WTC11 (cell line): ENCODE measurements around the gene SND1. TPM values are rescaled to one million over a fixed set of nuclear protein-coding genes. Genes with fewer than 3 reads are reported as not detected.

Source experiments
- ATAC-seq: fragments of 200-7000 bp; cut with Tn5 transposase; 2 replicates; pipeline ENCODE4 v1.10.0; 2021; ENCODE audit warnings: mild to moderate bottlenecking, moderate library complexity
- CTCF ChIA-PET: fragments of 300-600 bp; sonication (Branson Sonifier 250); formaldehyde crosslinking; loops from one replicate; lab custom pipeline; 2021; ENCODE audit warnings: antibody characterized with exemption; lab: Charles Lee
- POLR2A ChIA-PET: fragments of 350-600 bp; sonication (Branson Sonifier 250); formaldehyde crosslinking; loops from one replicate; lab custom pipeline; 2021; ENCODE audit warnings: antibody characterized with exemption; lab: Charles Lee
- DNase-seq: peaks from one replicate; pipeline ENCODE4 v3.0.0; 2021; ENCODE audit warnings: low spot score
- H3K27ac Mint-ChIP-seq: 2 replicates; pipeline ENCODE4 v1.8.0; 2021; ENCODE audit warnings: mixed read lengths
- H3K27me3 Mint-ChIP-seq: 2 replicates; pipeline ENCODE4 v1.8.0; 2021; ENCODE audit warnings: low read depth, mild to moderate bottlenecking, moderate library complexity, mixed read lengths
- H3K36me3 Mint-ChIP-seq: 2 replicates; pipeline ENCODE4 v1.8.0; 2021; ENCODE audit warnings: mixed read lengths
- H3K4me1 Mint-ChIP-seq: 2 replicates; pipeline ENCODE4 v1.8.0; 2022; ENCODE audit warnings: mixed read lengths
- H3K4me3 Mint-ChIP-seq: 2 replicates; pipeline ENCODE4 v1.8.0; 2021; ENCODE audit warnings: mild to moderate bottlenecking, moderate library complexity, mixed read lengths
- H3K9me3 Mint-ChIP-seq: 2 replicates; pipeline ENCODE4 v1.8.0; 2021; ENCODE audit warnings: mixed read lengths
- ETV6 ChIP-seq: sonication (generic); formaldehyde crosslinking; IDR thresholded peaks from 2 replicates; pipeline ENCODE4 v1.8.1; 2022; ENCODE audit warnings: mild to moderate bottlenecking, missing genetic modification reagents
- FOXP1 ChIP-seq: sonication (generic); formaldehyde crosslinking; IDR thresholded peaks from 2 replicates; pipeline ENCODE4 v1.8.0; 2022; ENCODE audit warnings: missing genetic modification reagents, mild to moderate bottlenecking, moderate library complexity, borderline replicate concordance
- IRF2 ChIP-seq: sonication (generic); formaldehyde crosslinking; IDR thresholded peaks from 2 replicates; pipeline ENCODE4 v1.8.0; 2022; ENCODE audit warnings: low read depth, missing genetic modification reagents, borderline replicate concordance
- KAT7 ChIP-seq: sonication (generic); formaldehyde crosslinking; IDR thresholded peaks from 2 replicates; pipeline ENCODE4 v1.8.1; 2023; ENCODE audit warnings: missing genetic modification reagents, mild to moderate bottlenecking, borderline replicate concordance
- ZBTB21 ChIP-seq: sonication (generic); formaldehyde crosslinking; IDR thresholded peaks from 2 replicates; pipeline ENCODE4 v1.8.1; 2023; ENCODE audit warnings: mild to moderate bottlenecking, missing genetic modification reagents, borderline replicate concordance
- ZNF263 ChIP-seq: sonication (generic); formaldehyde crosslinking; IDR thresholded peaks from 2 replicates; pipeline ENCODE4 v1.8.1; 2022; ENCODE audit warnings: low read depth, mild to moderate bottlenecking, moderate library complexity, missing genetic modification reagents
- ZNF416 ChIP-seq: fragments of 250-450 bp; sonication (Bioruptor Pico); IDR thresholded peaks from 2 replicates; pipeline ENCODE4 v1.9.0; 2021; ENCODE audit warnings: mild to moderate bottlenecking, inconsistent platforms
- total RNA-seq: library from RNA; stranded (reverse); gene quantifications from 3 replicates; pipeline ENCODE4 v1.2.3, GENCODE V29; 2021
- TF ChIP-seq, protein P1 (sequence below): sonication (generic); formaldehyde crosslinking; conservative IDR thresholded peaks from 2 replicates; pipeline ENCODE4 v1.8.1; 2023; ENCODE audit warnings: mild to moderate bottlenecking, low read depth, missing genetic modification reagents, moderate library complexity
- TF ChIP-seq, protein P2 (sequence below): fragments of 250-450 bp; sonication (Bioruptor Pico); IDR thresholded peaks from 2 replicates; pipeline ENCODE4 v1.9.0; 2021; ENCODE audit warnings: mild to moderate bottlenecking, borderline replicate concordance
- TF ChIP-seq, protein P3 (sequence below): sonication (generic); formaldehyde crosslinking; IDR thresholded peaks from 2 replicates; pipeline ENCODE4 v1.8.1; 2022; ENCODE audit warnings: missing genetic modification reagents, borderline replicate concordance
- TF ChIP-seq, protein P4 (sequence below): sonication (generic); formaldehyde crosslinking; IDR thresholded peaks from 2 replicates; pipeline ENCODE4 v1.8.0; 2022; ENCODE audit warnings: mild to moderate bottlenecking, missing genetic modification reagents
- TF ChIP-seq, protein P5 (sequence below): sonication (generic); formaldehyde crosslinking; IDR thresholded peaks from 2 replicates; pipeline ENCODE4 v1.8.1; 2022; ENCODE audit warnings: mild to moderate bottlenecking, missing genetic modification reagents, moderate library complexity, borderline replicate concordance
- TF ChIP-seq, protein P6 (sequence below): sonication (generic); formaldehyde crosslinking; IDR thresholded peaks from 2 replicates; pipeline ENCODE4 v1.8.0; 2022; ENCODE audit warnings: mild to moderate bottlenecking, missing genetic modification reagents
- TF ChIP-seq, protein P7 (sequence below): sonication (generic); formaldehyde crosslinking; IDR thresholded peaks from 2 replicates; pipeline ENCODE4 v1.8.1; 2022; ENCODE audit warnings: low read depth, missing genetic modification reagents, borderline replicate concordance
- TF ChIP-seq, protein P8 (sequence below): sonication (generic); formaldehyde crosslinking; IDR thresholded peaks from 2 replicates; pipeline ENCODE4 v1.8.0; 2022; ENCODE audit warnings: mild to moderate bottlenecking, missing genetic modification reagents

Gene SND1
- total RNA-seq, 1 experiment from 2014 or later = 261 TPM

DNA sequence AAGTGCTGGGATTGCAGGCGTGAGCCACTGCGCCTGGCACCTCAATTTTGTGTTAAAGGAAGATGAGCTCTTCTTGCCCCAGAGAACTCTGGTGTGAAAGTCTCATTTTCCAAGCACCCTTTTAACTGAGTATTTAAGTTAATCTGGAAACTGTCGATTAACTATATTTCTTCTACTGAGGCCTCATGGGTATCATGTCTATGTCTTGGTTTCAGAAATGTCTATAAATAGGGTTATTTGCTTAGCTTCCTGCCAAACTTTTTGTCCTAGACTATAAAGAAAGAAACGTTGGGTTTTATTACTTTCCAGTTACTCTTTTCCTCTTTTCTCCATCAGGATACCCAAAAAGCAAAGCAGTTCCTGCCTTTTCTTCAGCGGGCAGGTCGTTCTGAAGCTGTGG is 276.9 kb downstream of the SND1 start (continued):
- no peak for TF ChIP-seq ETV6
- TF ChIP-seq, protein P1, sequence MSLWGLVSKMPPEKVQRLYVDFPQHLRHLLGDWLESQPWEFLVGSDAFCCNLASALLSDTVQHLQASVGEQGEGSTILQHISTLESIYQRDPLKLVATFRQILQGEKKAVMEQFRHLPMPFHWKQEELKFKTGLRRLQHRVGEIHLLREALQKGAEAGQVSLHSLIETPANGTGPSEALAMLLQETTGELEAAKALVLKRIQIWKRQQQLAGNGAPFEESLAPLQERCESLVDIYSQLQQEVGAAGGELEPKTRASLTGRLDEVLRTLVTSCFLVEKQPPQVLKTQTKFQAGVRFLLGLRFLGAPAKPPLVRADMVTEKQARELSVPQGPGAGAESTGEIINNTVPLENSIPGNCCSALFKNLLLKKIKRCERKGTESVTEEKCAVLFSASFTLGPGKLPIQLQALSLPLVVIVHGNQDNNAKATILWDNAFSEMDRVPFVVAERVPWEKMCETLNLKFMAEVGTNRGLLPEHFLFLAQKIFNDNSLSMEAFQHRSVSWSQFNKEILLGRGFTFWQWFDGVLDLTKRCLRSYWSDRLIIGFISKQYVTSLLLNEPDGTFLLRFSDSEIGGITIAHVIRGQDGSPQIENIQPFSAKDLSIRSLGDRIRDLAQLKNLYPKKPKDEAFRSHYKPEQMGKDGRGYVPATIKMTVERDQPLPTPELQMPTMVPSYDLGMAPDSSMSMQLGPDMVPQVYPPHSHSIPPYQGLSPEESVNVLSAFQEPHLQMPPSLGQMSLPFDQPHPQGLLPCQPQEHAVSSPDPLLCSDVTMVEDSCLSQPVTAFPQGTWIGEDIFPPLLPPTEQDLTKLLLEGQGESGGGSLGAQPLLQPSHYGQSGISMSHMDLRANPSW (CRISPR knock-in tag) = no peak

DNA sequence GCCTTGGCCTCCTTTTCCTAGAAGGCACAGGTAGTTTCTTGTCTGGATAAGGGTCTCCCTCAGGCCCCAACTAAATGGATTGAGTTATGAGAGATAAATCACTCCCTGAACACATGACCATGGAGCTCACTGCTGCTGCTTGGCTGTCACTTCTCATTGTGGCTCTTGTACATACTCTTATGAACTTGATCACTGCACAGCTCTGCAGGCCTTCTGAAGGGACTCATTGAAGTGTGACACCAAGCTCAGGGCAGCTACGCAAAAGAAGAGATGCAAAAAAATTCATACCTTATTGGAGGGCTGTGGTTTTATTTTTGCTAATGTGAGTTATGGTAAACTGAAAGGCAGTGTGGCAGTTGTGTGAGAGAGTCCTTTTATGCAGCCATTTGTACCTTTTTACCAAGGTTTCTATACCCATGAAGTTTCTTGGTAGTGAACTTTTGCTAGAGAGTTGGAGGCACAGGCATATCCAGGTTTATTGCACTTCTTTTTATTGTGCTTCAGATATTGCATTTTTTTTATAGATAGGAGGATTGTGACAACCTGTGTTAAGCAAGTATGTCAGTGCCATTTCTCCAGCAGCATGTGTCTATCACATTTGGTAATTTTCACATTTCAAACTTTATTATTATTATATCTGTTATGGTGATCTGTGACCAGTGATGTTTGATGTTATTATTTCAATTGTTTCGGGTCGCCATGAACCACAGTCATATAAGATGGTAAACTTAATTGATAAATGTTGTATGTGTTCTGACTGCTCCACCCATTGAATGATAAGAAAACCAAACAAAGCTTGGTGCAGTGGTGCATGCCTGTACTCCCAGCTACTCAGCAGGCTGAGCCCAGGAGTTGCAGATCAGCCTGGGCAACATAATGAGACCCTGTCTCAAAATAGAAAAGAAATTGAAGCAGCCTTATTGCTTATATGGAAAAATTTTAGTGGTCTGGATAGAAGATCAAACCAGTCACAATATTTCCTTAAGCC is 278.6 kb downstream of the SND1 start:
- ATAC-seq (no peak), DNase-seq (no peak)
- CTCF ChIA-PET = interaction anchor here (1.3 kb wide), 1 partner anchor 13 kb away, joined by 3 read pairs; no protein-coding TSS in a partner anchor
- H3K4me3 Mint-ChIP-seq = no peak overlapping the region
- peaks cover 29% of the 10 kb centered on the region for H3K36me3 Mint-ChIP-seq
- POLR2A ChIA-PET = no interaction called here
- no peak for TF ChIP-seq ZBTB21
- no peak for TF ChIP-seq ZNF416
- TF ChIP-seq, protein P2, sequence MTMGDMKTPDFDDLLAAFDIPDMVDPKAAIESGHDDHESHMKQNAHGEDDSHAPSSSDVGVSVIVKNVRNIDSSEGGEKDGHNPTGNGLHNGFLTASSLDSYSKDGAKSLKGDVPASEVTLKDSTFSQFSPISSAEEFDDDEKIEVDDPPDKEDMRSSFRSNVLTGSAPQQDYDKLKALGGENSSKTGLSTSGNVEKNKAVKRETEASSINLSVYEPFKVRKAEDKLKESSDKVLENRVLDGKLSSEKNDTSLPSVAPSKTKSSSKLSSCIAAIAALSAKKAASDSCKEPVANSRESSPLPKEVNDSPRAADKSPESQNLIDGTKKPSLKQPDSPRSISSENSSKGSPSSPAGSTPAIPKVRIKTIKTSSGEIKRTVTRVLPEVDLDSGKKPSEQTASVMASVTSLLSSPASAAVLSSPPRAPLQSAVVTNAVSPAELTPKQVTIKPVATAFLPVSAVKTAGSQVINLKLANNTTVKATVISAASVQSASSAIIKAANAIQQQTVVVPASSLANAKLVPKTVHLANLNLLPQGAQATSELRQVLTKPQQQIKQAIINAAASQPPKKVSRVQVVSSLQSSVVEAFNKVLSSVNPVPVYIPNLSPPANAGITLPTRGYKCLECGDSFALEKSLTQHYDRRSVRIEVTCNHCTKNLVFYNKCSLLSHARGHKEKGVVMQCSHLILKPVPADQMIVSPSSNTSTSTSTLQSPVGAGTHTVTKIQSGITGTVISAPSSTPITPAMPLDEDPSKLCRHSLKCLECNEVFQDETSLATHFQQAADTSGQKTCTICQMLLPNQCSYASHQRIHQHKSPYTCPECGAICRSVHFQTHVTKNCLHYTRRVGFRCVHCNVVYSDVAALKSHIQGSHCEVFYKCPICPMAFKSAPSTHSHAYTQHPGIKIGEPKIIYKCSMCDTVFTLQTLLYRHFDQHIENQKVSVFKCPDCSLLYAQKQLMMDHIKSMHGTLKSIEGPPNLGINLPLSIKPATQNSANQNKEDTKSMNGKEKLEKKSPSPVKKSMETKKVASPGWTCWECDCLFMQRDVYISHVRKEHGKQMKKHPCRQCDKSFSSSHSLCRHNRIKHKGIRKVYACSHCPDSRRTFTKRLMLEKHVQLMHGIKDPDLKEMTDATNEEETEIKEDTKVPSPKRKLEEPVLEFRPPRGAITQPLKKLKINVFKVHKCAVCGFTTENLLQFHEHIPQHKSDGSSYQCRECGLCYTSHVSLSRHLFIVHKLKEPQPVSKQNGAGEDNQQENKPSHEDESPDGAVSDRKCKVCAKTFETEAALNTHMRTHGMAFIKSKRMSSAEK (CRISPR knock-in tag) = no peak
- no peak for TF ChIP-seq IRF2 (CRISPR knock-in tag)
- TF ChIP-seq, protein P3, sequence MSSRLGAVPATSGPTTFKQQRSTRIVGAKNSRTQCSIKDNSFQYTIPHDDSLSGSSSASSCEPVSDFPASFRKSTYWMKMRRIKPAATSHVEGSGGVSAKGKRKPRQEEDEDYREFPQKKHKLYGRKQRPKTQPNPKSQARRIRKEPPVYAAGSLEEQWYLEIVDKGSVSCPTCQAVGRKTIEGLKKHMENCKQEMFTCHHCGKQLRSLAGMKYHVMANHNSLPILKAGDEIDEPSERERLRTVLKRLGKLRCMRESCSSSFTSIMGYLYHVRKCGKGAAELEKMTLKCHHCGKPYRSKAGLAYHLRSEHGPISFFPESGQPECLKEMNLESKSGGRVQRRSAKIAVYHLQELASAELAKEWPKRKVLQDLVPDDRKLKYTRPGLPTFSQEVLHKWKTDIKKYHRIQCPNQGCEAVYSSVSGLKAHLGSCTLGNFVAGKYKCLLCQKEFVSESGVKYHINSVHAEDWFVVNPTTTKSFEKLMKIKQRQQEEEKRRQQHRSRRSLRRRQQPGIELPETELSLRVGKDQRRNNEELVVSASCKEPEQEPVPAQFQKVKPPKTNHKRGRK = no peak
- TF ChIP-seq, protein P4, sequence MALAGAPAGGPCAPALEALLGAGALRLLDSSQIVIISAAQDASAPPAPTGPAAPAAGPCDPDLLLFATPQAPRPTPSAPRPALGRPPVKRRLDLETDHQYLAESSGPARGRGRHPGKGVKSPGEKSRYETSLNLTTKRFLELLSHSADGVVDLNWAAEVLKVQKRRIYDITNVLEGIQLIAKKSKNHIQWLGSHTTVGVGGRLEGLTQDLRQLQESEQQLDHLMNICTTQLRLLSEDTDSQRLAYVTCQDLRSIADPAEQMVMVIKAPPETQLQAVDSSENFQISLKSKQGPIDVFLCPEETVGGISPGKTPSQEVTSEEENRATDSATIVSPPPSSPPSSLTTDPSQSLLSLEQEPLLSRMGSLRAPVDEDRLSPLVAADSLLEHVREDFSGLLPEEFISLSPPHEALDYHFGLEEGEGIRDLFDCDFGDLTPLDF = no peak
- no peak for TF ChIP-seq ZNF263 (CRISPR knock-in tag)
- no peak for TF ChIP-seq KAT7 (CRISPR knock-in tag)
- TF ChIP-seq, protein P5, sequence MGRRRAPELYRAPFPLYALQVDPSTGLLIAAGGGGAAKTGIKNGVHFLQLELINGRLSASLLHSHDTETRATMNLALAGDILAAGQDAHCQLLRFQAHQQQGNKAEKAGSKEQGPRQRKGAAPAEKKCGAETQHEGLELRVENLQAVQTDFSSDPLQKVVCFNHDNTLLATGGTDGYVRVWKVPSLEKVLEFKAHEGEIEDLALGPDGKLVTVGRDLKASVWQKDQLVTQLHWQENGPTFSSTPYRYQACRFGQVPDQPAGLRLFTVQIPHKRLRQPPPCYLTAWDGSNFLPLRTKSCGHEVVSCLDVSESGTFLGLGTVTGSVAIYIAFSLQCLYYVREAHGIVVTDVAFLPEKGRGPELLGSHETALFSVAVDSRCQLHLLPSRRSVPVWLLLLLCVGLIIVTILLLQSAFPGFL (CRISPR knock-in tag) = no peak
- TF ChIP-seq, protein P6, sequence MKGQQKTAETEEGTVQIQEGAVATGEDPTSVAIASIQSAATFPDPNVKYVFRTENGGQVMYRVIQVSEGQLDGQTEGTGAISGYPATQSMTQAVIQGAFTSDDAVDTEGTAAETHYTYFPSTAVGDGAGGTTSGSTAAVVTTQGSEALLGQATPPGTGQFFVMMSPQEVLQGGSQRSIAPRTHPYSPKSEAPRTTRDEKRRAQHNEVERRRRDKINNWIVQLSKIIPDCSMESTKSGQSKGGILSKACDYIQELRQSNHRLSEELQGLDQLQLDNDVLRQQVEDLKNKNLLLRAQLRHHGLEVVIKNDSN = no peak
- TF ChIP-seq FOXP1 (CRISPR knock-in tag) = no peak
- TF ChIP-seq, protein P7, sequence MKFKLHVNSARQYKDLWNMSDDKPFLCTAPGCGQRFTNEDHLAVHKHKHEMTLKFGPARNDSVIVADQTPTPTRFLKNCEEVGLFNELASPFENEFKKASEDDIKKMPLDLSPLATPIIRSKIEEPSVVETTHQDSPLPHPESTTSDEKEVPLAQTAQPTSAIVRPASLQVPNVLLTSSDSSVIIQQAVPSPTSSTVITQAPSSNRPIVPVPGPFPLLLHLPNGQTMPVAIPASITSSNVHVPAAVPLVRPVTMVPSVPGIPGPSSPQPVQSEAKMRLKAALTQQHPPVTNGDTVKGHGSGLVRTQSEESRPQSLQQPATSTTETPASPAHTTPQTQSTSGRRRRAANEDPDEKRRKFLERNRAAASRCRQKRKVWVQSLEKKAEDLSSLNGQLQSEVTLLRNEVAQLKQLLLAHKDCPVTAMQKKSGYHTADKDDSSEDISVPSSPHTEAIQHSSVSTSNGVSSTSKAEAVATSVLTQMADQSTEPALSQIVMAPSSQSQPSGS (CRISPR knock-in tag) = no peak
- TF ChIP-seq, protein P8, sequence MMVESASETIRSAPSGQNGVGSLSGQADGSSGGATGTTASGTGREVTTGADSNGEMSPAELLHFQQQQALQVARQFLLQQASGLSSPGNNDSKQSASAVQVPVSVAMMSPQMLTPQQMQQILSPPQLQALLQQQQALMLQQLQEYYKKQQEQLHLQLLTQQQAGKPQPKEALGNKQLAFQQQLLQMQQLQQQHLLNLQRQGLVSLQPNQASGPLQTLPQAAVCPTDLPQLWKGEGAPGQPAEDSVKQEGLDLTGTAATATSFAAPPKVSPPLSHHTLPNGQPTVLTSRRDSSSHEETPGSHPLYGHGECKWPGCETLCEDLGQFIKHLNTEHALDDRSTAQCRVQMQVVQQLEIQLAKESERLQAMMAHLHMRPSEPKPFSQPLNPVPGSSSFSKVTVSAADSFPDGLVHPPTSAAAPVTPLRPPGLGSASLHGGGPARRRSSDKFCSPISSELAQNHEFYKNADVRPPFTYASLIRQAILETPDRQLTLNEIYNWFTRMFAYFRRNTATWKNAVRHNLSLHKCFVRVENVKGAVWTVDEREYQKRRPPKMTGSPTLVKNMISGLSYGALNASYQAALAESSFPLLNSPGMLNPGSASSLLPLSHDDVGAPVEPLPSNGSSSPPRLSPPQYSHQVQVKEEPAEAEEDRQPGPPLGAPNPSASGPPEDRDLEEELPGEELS (CRISPR knock-in tag) = no peak
- H3K27ac Mint-ChIP-seq = no peak overlapping the region
- H3K4me1 Mint-ChIP-seq = peaks cover 48% of the 10 kb centered on the region
- H3K9me3 Mint-ChIP-seq = no peaks in the 10 kb centered on the region; the same call in 1 of the 2 replicates
- H3K27me3 Mint-ChIP-seq = no peaks in the 10 kb centered on the region
